DND-41 (cell line): Measurements from ENCODE around the gene TCEAL9.

Experiments
- ATAC-seq: fragments of 200-7000 bp; cut with Tn5 transposase; 3 replicates; pipeline ENCODE4 v1.9.1; 2021; ENCODE audit warnings: low read depth; ENCODE audit not compliant: insufficient read depth
- DNase-seq: peaks from one replicate; pipeline ENCODE4 v3.0.0-alpha.2; 2020
- H2AFZ ChIP-seq: 2 replicates; pipeline ENCODE4 v1.6.0; 2012; ENCODE audit warnings: low read depth, low read length
- H3K27ac ChIP-seq: 2 replicates; pipeline ENCODE4 v1.5.1; 2012; ENCODE audit warnings: low read length, inconsistent platforms
- H3K27me3 ChIP-seq: fragments of 200-600 bp; sonication (generic); 2 replicates; pipeline ENCODE4 v1.6.0; 2012; ENCODE audit warnings: low read length, mild to moderate bottlenecking, inconsistent platforms; ENCODE audit not compliant: insufficient read depth, poor library complexity
- H3K36me3 ChIP-seq: 2 replicates; pipeline ENCODE4 v1.5.1; 2012; ENCODE audit warnings: low read length, inconsistent platforms; ENCODE audit not compliant: insufficient read depth
- H3K4me1 ChIP-seq: 2 replicates; pipeline ENCODE4 v1.5.1; 2012; ENCODE audit warnings: mild to moderate bottlenecking, low read length; ENCODE audit not compliant: insufficient read depth
- H3K4me2 ChIP-seq: 2 replicates; pipeline ENCODE4 v1.6.0; 2012; ENCODE audit warnings: mild to moderate bottlenecking, moderate library complexity, low read length, inconsistent platforms; ENCODE audit not compliant: insufficient read depth
- H3K4me3 ChIP-seq, 2 experiments: fragments of 200-600 bp in 1 of 2; shearing (Covaris generic) in 1 of 2; 2 replicates each; pipeline ENCODE4 v1.5.1; 2012 to 2016; ENCODE audit warnings: inconsistent platforms in 2 of 2, low read length in 2 of 2, mild to moderate bottlenecking in 2 of 2, low read depth in 1 of 2, moderate library complexity in 1 of 2
- H3K79me2 ChIP-seq: 2 replicates; pipeline ENCODE4 v1.6.0; 2012; ENCODE audit warnings: low read length, inconsistent platforms; ENCODE audit not compliant: insufficient read depth
- H3K9ac ChIP-seq: 2 replicates; pipeline ENCODE4 v1.6.0; 2012; ENCODE audit warnings: low read depth, mild to moderate bottlenecking, inconsistent platforms, low read length, moderate library complexity
- H3K9me3 ChIP-seq: 2 replicates; pipeline ENCODE4 v1.5.1; 2012; ENCODE audit warnings: low read length, moderate library complexity, mild to moderate bottlenecking, inconsistent platforms; ENCODE audit not compliant: insufficient read depth, severe bottlenecking
- H4K20me1 ChIP-seq: 2 replicates; pipeline ENCODE4 v1.6.0; 2012; ENCODE audit warnings: low read length; ENCODE audit not compliant: insufficient read depth
- EZH2 ChIP-seq: IDR thresholded peaks from 3 replicates; pipeline ENCODE4 v1.6.1; 2012; ENCODE audit warnings: borderline replicate concordance, low read depth, mild to moderate bottlenecking, moderate library complexity, low read length, inconsistent platforms; ENCODE audit not compliant: severe bottlenecking
- TF ChIP-seq, protein P1 (sequence below): IDR thresholded peaks from 2 replicates; pipeline ENCODE4 v1.5.1; 2012; ENCODE audit warnings: borderline replicate concordance, low read length, moderate library complexity, mild to moderate bottlenecking; ENCODE audit not compliant: poor library complexity, severe bottlenecking; ENCODE audit errors: extremely low read depth

The TCEAL9 gene

DNA sequence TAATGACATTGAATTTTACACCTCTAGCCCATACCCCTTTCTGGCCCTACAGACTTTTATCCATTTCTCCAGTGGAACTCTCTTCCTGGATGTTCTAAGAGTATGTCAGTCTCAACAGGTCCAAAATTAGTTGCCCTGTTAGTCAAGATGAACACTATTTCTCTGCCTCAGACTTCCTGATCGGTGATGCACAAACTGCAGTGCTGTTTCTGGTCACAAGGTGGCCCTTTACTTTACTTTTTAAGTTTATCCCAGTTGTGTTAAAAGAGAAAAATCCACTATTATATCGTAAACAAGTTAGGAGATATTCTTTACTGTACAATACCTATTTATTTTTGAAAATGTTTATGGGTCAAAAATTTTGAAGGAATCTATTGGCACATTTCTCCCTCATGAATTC is 13.2 kb upstream of the TCEAL9 start:
- H3K4me3 ChIP-seq = no peak overlapping the region
- TF ChIP-seq EZH2 = no peak
- TF ChIP-seq, protein P1, sequence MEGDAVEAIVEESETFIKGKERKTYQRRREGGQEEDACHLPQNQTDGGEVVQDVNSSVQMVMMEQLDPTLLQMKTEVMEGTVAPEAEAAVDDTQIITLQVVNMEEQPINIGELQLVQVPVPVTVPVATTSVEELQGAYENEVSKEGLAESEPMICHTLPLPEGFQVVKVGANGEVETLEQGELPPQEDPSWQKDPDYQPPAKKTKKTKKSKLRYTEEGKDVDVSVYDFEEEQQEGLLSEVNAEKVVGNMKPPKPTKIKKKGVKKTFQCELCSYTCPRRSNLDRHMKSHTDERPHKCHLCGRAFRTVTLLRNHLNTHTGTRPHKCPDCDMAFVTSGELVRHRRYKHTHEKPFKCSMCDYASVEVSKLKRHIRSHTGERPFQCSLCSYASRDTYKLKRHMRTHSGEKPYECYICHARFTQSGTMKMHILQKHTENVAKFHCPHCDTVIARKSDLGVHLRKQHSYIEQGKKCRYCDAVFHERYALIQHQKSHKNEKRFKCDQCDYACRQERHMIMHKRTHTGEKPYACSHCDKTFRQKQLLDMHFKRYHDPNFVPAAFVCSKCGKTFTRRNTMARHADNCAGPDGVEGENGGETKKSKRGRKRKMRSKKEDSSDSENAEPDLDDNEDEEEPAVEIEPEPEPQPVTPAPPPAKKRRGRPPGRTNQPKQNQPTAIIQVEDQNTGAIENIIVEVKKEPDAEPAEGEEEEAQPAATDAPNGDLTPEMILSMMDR = peak; percentile 75
- no peaks in the 10 kb centered on the region for H3K9me3 ChIP-seq
- no peak overlapping the region for H2AFZ ChIP-seq
- H3K27me3 ChIP-seq = peaks cover 2% of the 10 kb centered on the region
- DNase-seq (peak; percentile 29), ATAC-seq (peak; percentile 66)
- no peaks in the 10 kb centered on the region for H3K4me1 ChIP-seq
- no peaks in the 10 kb centered on the region for H4K20me1 ChIP-seq
- no peaks in the 10 kb centered on the region for H3K36me3 ChIP-seq
- no peak overlapping the region for H3K9ac ChIP-seq
- no peaks in the 10 kb centered on the region for H3K79me2 ChIP-seq
- no peak overlapping the region for H3K4me2 ChIP-seq
- no peak overlapping the region for H3K27ac ChIP-seq

DNA sequence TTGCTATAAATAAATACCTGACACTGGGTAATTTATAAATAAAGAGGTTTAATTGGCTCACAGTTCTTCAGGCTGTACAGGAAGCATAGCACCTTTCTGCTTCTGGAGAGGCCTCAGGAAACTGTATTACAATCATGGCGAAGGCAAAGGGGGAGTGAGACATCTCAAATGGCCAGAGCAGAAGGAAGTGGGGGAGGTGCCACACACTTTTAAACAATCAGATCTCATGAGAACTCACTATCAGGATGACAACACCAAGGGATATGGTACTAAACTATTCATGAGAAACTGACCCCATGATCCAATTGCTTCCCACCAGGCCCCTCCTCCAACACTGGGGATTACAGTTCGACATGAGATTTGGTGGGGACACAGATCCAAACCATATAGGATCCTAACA is 11.7 kb upstream of the TCEAL9 start:
- no peak overlapping the region for H3K27ac ChIP-seq
- no peaks in the 10 kb centered on the region for H3K79me2 ChIP-seq
- TF ChIP-seq EZH2 = no peak
- TF ChIP-seq, protein P1 = no peak
- H3K9me3 ChIP-seq = no peaks in the 10 kb centered on the region
- H3K4me3 ChIP-seq = no peak overlapping the region
- no peaks in the 10 kb centered on the region for H3K36me3 ChIP-seq
- H3K4me1 ChIP-seq = no peaks in the 10 kb centered on the region
- H3K27me3 ChIP-seq = no peaks in the 10 kb centered on the region
- no peak overlapping the region for H2AFZ ChIP-seq
- DNase-seq = no peak
- ATAC-seq = no peak
- no peak overlapping the region for H3K9ac ChIP-seq
- H4K20me1 ChIP-seq = no peaks in the 10 kb centered on the region
- H3K4me2 ChIP-seq = no peak overlapping the region

DNA sequence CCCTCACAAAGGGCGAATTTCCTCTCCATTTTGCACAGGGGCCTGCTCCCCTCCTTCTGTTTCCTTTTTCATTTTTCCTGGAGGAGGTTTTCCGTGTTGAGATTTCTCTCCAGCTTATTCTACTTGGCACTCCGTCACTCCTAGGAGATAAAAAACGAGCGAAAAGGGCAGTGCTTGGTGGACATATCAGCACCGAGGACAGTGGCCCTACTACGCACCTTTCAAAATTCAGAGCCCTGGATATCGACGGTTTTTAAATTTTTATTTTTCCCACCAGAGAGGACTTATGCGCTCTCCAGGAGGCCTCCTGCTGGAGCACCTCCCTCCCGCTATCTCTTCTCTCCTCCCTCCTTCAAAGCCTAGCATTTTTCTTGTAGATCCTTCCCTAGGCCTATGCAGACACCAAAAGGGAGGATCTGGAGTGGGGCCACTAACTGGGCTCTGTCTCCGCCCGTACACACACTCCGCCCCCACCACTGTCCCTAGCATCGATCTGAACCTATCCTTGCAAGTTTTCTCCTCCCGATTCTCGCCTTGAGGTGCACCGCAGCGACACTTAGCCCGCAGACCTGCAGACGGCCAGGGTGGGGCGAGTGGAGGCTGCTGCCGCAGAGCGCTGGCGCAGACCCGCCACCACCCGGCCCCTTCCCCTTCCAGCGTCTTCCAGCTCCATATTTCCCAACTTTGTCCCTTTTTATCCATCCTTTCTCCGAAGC is 8.5 kb upstream of the TCEAL9 start:
- Histone ChIP-seq H3K4me2 (no peak overlapping the region), H2AFZ (no peak overlapping the region), H3K9me3 (no peaks in the 10 kb centered on the region), H4K20me1 (no peaks in the 10 kb centered on the region), H3K79me2 (no peaks in the 10 kb centered on the region), H3K4me3 (no peak overlapping the region), H3K36me3 (no peaks in the 10 kb centered on the region), H3K4me1 (no peaks in the 10 kb centered on the region), H3K27ac (no peak overlapping the region), H3K27me3 (no peaks in the 10 kb centered on the region), H3K9ac (no peak overlapping the region)
- TF ChIP-seq, protein P1 = no peak
- TF ChIP-seq EZH2 = no peak
- DNase-seq = no peak
- no peak for ATAC-seq

DNA sequence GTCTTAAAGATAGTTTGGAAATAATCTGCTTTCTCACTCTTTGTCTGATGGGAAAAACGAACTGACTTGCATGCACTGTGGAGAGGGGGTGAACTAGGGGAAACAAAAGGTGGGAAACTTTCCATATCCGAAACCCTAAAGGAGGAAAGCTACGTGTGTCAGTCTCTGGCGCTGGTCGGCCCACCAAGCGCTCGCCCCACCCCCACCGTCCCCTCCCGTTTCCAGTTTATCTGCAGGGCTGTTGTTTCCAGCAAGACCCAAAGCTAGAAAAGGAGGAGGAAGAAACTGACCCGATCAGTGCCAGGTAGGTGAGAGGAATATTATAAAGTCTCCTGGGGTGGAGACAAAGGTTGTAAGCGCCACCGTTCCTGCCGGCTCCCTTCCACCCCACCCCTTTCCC is 552 bp downstream of the TCEAL9 start:
- peak overlapping the region; percentile 93 for H2AFZ ChIP-seq
- H3K4me1 ChIP-seq = peaks cover 14% of the 10 kb centered on the region
- ATAC-seq = peak; percentile 69
- 0 out of 2 replicates have a peak, but pooled peaks cover 5% of the 10 kb centered on the region for H3K36me3 ChIP-seq
- H3K4me2 ChIP-seq = peak overlapping the region; percentile 77
- peaks cover 4% of the 10 kb centered on the region; the same call in 1 of the 2 replicates for H3K79me2 ChIP-seq
- peak overlapping the region; percentile 69 for H3K9ac ChIP-seq
- H4K20me1 ChIP-seq = no peaks in the 10 kb centered on the region
- no peaks in the 10 kb centered on the region for H3K27me3 ChIP-seq
- peak overlapping the region; percentile 73 for H3K27ac ChIP-seq
- H3K4me3 ChIP-seq = peak overlapping the region; percentile 55 to 91
- TF ChIP-seq, protein P1 = no peak
- TF ChIP-seq EZH2 = no peak
- DNase-seq = peak; percentile 14
- no peaks in the 10 kb centered on the region for H3K9me3 ChIP-seq
